HepG2 (cell line): ENCODE data around the gene ACRBP. TPM values are rescaled to one million over a fixed set of nuclear protein-coding genes. Genes with fewer than 3 reads are reported as not detected.

ENCODE experiments used
- CBX2 ChIP-seq, 2 experiments: fragments of 200-600 bp in 1 of 2; sonication (generic); formaldehyde crosslinking in 1 of 2; IDR thresholded peaks; 2 replicates each; pipeline versions ENCODE4 v1.7.0 to v1.8.1; 2018 to 2022; ENCODE audit warnings: low read depth in 2 of 2, low read length in 1 of 2, mild to moderate bottlenecking in 1 of 2, missing genetic modification reagents in 1 of 2
- CENPT ChIP-seq: sonication (generic); formaldehyde crosslinking; IDR thresholded peaks from 2 replicates; pipeline ENCODE4 v1.8.0; 2022; ENCODE audit warnings: low read depth, mild to moderate bottlenecking, moderate library complexity, missing genetic modification reagents
- CREB1 ChIP-seq, 2 experiments: fragments of 450-650 bp in 1 of 2; IDR thresholded peaks; 2 replicates each; pipeline ENCODE4 v1.6.1; 2016 to 2017; ENCODE audit warnings: control low read depth in 1 of 2, mild to moderate bottlenecking in 1 of 2, missing compliant biosample characterization in 1 of 2, missing genetic modification characterization in 1 of 2
- MED13 ChIP-seq: sonication (generic); formaldehyde crosslinking; IDR thresholded peaks from 2 replicates; pipeline ENCODE4 v1.5.0; 2020; ENCODE audit warnings: missing genetic modification reagents
- NR1H2 ChIP-seq: sonication (generic); formaldehyde crosslinking; IDR thresholded peaks from 2 replicates; pipeline ENCODE4 v1.8.1; 2022; ENCODE audit warnings: low read depth, missing genetic modification reagents, borderline replicate concordance
- SETDB1 ChIP-seq: sonication (generic); formaldehyde crosslinking; IDR thresholded peaks from 2 replicates; pipeline ENCODE4 v1.5.1; 2020; ENCODE audit warnings: missing genetic modification reagents, mild to moderate bottlenecking, borderline replicate concordance
- SIN3A ChIP-seq: IDR thresholded peaks from 2 replicates; pipeline ENCODE4 v1.6.1; 2011; ENCODE audit warnings: low read depth, mild to moderate bottlenecking, control low read depth, low read length, borderline replicate concordance
- SNAPC5 ChIP-seq: sonication (generic); formaldehyde crosslinking; IDR thresholded peaks from 2 replicates; pipeline ENCODE4 v1.8.1; 2023; ENCODE audit warnings: mild to moderate bottlenecking, missing genetic modification reagents, borderline replicate concordance
- SP2 ChIP-seq: sonication (generic); formaldehyde crosslinking; IDR thresholded peaks from 2 replicates; pipeline ENCODE4 v1.5.1; 2020; ENCODE audit warnings: mild to moderate bottlenecking, missing genetic modification reagents
- TBX2 ChIP-seq: sonication (generic); formaldehyde crosslinking; IDR thresholded peaks from 2 replicates; pipeline ENCODE4 v1.5.0; 2020; ENCODE audit warnings: missing genetic modification reagents, mild to moderate bottlenecking, borderline replicate concordance
- ZKSCAN8 ChIP-seq: IDR thresholded peaks from 2 replicates; pipeline ENCODE4 v1.6.1; 2016; ENCODE audit warnings: borderline replicate concordance, missing genetic modification reagents, missing compliant biosample characterization
- ZNF180 ChIP-seq: sonication (generic); formaldehyde crosslinking; IDR thresholded peaks from 2 replicates; pipeline ENCODE4 v1.4.0; 2020; ENCODE audit warnings: low read depth, missing genetic modification reagents, borderline replicate concordance
- ZNF556 ChIP-seq: sonication (generic); formaldehyde crosslinking; IDR thresholded peaks from 2 replicates; pipeline ENCODE4 v1.4.0; 2020; ENCODE audit warnings: mild to moderate bottlenecking, missing genetic modification reagents, borderline replicate concordance
- ZNF652 ChIP-seq: IDR thresholded peaks from 2 replicates; pipeline ENCODE4 v1.6.1; 2016; ENCODE audit warnings: low read depth, borderline replicate concordance
- ZSCAN31 ChIP-seq: sonication (generic); formaldehyde crosslinking; IDR thresholded peaks from 2 replicates; pipeline ENCODE4 v1.5.0; 2020; ENCODE audit warnings: low read depth, mild to moderate bottlenecking, missing genetic modification reagents
- ZSCAN9 ChIP-seq: IDR thresholded peaks from 2 replicates; pipeline ENCODE4 v1.6.1; 2016; ENCODE audit warnings: borderline replicate concordance
- polyA plus RNA-seq, 8 experiments: library from polyadenylated mRNA; depleted of rRNA in 3 of 8; stranded (reverse) in 7 of 8; unstranded in 1 of 8; fragments of >200 nt; fragmentation: Illumina TruSeq in 4 of 8; extraction: Trizol in 4 of 8; gene quantifications; 2 replicates each; pipeline versions ENCODE4 v1.2.1 to v1.2.3, GENCODE V29; 2011 to 2016; ENCODE audit warnings: low read depth in 4 of 8, missing spikeins in 1 of 8, mixed read lengths in 1 of 8; ENCODE audit not compliant: insufficient read depth in 1 of 8
- total RNA-seq, 5 experiments: library from RNA; depleted of rRNA; stranded (reverse); fragments of >200 nt; fragmentation: Illumina TruSeq; extraction: Trizol; gene quantifications; 2 replicates each; pipeline ENCODE4 v1.2.3, GENCODE V29; 2016; ENCODE audit warnings: low read depth in 1 of 5
- TF ChIP-seq, protein P1 (sequence below): sonication (generic); formaldehyde crosslinking; IDR thresholded peaks from 2 replicates; pipeline ENCODE4 v1.4.0; 2020; ENCODE audit warnings: missing genetic modification reagents, borderline replicate concordance
- TF ChIP-seq, protein P2 (sequence below): sonication (generic); formaldehyde crosslinking; IDR thresholded peaks from 2 replicates; pipeline ENCODE4 v1.4.0; 2020; ENCODE audit warnings: missing genetic modification reagents
- TF ChIP-seq, protein P3 (sequence below): sonication (generic); formaldehyde crosslinking; IDR thresholded peaks from 2 replicates; pipeline ENCODE4 v1.4.0; 2020; ENCODE audit warnings: missing genetic modification reagents, borderline replicate concordance
- TF ChIP-seq, protein P4 (sequence below): IDR thresholded peaks from 2 replicates; pipeline ENCODE4 v1.6.1; 2016

Gene ACRBP
- total and polyA plus RNA-seq, 2 of the 13 experiments (the other 11 are each of a cell fraction or from before 2014, with no cell fraction given), result 0.46 TPM; not detected in 1

DNA sequence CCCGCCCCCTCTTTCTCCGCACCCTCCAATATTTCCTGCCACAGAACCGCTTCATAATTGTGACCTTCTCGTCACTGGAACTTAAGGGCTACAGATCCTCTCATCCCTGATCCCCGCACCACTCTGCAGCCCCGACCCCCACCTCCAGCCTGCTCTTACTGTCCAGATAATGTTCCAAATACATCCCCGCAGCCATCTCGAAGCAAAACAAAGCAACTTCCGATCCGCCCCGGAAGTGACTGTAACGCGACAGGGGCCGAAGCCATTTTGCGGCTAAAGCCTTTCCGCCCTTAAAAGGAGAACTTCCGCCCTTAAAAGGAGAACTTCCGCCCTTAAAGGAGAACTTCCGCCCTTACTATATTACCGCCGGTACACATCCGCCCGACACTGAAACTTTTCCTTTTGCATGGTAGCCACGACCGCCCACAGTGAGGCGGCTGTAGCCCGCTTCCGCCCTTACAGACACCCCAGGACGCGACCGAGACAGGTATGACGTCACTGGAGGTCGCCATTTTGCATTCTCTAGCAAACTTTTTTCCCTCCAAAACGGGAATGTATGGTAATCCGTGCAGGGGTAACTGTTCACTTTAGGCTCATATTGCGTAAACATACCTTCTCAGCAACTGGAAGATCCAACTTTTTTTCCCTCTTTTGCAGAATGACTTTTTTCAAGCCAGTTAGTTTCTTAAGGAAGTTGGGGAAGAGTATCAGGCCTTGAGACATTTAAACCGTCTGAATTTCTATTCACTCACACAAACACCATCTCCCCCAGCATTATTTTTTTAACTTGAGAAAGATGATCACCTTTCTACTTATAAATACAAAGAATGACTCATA lies 15.9 kb upstream of the ACRBP start, which contains the start of gene ING4 (continued):
- TF ChIP-seq, protein P1, sequence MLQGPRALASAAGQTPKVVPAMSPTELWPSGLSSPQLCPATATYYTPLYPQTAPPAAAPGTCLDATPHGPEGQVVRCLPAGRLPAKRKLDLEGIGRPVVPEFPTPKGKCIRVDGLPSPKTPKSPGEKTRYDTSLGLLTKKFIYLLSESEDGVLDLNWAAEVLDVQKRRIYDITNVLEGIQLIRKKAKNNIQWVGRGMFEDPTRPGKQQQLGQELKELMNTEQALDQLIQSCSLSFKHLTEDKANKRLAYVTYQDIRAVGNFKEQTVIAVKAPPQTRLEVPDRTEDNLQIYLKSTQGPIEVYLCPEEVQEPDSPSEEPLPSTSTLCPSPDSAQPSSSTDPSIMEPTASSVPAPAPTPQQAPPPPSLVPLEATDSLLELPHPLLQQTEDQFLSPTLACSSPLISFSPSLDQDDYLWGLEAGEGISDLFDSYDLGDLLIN (CRISPR knock-in tag), result no peak; the same call in 1 of the 2 replicates
- TF ChIP-seq CREB1 (IDR thresholded peaks at IDR 0.05) (peak; percentile 100), CREB1 (CRISPR knock-in tag; IDR thresholded peaks at IDR 0.05) (peak; percentile 100), ZNF180 (CRISPR knock-in tag) (no peak), SIN3A (0 out of 2 replicates have a peak, but pooled peaks have one; percentile 25), CENPT (CRISPR knock-in tag) (no peak), NR1H2 (CRISPR knock-in tag) (no peak), TBX2 (peak; percentile 88), SETDB1 (CRISPR knock-in tag) (no peak), MED13 (CRISPR knock-in tag) (0 out of 2 replicates have a peak, but pooled peaks have one; percentile 35), ZNF652 (CRISPR knock-in tag) (no peak), SP2 (CRISPR knock-in tag) (peak; percentile 81), SNAPC5 (no peak), ZSCAN31 (CRISPR knock-in tag) (peak; percentile 83; the same call in 1 of the 2 replicates), ZKSCAN8 (CRISPR knock-in tag) (no peak), ZNF556 (no peak), ZSCAN9 (no peak), CBX2 (IDR thresholded peaks at IDR 0.05; ENCODE audit: low read depth, low read length) (no peak), CBX2 (CRISPR knock-in tag; IDR thresholded peaks at IDR 0.05; ENCODE audit: low read depth) (no peak)
- TF ChIP-seq, protein P2, sequence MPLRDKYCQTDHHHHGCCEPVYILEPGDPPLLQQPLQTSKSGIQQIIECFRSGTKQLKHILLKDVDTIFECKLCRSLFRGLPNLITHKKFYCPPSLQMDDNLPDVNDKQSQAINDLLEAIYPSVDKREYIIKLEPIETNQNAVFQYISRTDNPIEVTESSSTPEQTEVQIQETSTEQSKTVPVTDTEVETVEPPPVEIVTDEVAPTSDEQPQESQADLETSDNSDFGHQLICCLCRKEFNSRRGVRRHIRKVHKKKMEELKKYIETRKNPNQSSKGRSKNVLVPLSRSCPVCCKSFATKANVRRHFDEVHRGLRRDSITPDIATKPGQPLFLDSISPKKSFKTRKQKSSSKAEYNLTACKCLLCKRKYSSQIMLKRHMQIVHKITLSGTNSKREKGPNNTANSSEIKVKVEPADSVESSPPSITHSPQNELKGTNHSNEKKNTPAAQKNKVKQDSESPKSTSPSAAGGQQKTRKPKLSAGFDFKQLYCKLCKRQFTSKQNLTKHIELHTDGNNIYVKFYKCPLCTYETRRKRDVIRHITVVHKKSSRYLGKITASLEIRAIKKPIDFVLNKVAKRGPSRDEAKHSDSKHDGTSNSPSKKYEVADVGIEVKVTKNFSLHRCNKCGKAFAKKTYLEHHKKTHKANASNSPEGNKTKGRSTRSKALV (CRISPR knock-in tag), result no peak
- TF ChIP-seq, protein P3, sequence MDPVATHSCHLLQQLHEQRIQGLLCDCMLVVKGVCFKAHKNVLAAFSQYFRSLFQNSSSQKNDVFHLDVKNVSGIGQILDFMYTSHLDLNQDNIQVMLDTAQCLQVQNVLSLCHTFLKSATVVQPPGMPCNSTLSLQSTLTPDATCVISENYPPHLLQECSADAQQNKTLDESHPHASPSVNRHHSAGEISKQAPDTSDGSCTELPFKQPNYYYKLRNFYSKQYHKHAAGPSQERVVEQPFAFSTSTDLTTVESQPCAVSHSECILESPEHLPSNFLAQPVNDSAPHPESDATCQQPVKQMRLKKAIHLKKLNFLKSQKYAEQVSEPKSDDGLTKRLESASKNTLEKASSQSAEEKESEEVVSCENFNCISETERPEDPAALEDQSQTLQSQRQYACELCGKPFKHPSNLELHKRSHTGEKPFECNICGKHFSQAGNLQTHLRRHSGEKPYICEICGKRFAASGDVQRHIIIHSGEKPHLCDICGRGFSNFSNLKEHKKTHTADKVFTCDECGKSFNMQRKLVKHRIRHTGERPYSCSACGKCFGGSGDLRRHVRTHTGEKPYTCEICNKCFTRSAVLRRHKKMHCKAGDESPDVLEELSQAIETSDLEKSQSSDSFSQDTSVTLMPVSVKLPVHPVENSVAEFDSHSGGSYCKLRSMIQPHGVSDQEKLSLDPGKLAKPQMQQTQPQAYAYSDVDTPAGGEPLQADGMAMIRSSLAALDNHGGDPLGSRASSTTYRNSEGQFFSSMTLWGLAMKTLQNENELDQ (CRISPR knock-in tag), result no peak; the same call in 1 of the 2 replicates
- TF ChIP-seq, protein P4, sequence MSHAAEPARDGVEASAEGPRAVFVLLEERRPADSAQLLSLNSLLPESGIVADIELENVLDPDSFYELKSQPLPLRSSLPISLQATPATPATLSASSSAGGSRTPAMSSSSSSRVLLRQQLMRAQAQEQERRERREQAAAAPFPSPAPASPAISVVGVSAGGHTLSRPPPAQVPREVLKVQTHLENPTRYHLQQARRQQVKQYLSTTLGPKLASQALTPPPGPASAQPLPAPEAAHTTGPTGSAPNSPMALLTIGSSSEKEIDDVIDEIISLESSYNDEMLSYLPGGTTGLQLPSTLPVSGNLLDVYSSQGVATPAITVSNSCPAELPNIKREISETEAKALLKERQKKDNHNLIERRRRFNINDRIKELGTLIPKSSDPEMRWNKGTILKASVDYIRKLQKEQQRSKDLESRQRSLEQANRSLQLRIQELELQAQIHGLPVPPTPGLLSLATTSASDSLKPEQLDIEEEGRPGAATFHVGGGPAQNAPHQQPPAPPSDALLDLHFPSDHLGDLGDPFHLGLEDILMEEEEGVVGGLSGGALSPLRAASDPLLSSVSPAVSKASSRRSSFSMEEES (CRISPR knock-in tag), result no peak
